HCT116 (cell line): ENCODE measurements around the gene CD58. TPM values are rescaled to one million over a fixed set of nuclear protein-coding genes. Genes with fewer than 3 reads are reported as not detected.

Experiments
- ATAC-seq: fragments of 200-7000 bp; cut with Tn5 transposase; 2 replicates; pipeline ENCODE4 v1.9.1; 2020; ENCODE audit warnings: mild to moderate bottlenecking, moderate library complexity
- BruUV-seq: library from RNA; stranded (reverse); fragments of 400-500 nt; replicated peaks from 2 replicates; lab custom pipeline; 2021; lab: Mats Ljungman, UMichigan
- CTCF ChIA-PET: fragments of 300-600 bp; sonication (Branson Sonifier 250); formaldehyde crosslinking; loops from one replicate; lab custom pipeline; 2021; ENCODE audit warnings: antibody characterized with exemption; lab: Charles Lee
- POLR2A ChIA-PET: fragments of 300-600, 350-600 bp; sonication (Branson Sonifier 250); formaldehyde crosslinking; loops from one replicate; lab custom pipeline; 2021; ENCODE audit warnings: antibody characterized with exemption; lab: Charles Lee
- RAD21 ChIA-PET, 2 experiments: fragments of 300-600 bp; sonication (Branson Sonifier 250); formaldehyde crosslinking; loops; one replicate each; lab custom pipeline; 2023; ENCODE audit warnings: low total read pairs in 2 of 2; ENCODE audit not compliant: uncharacterized antibody in 2 of 2, unreplicated experiment in 2 of 2, low non-redundant PET in 1 of 2; lab: Charles Lee
- DNase-seq: peaks from one replicate; pipeline ENCODE4 v3.0.0-alpha.2; 2010; ENCODE audit warnings: low read depth, low spot score
- H2AFZ ChIP-seq: fragments of 200-600 bp; shearing (Covaris generic), sonication (generic); 2 replicates; pipeline ENCODE4 v1.6.1; 2017; ENCODE audit warnings: low read depth, mixed run types, mixed read lengths, antibody characterized with exemption, low read length; ENCODE audit not compliant: poor library complexity, severe bottlenecking
- H3K27ac ChIP-seq: 2 replicates; pipeline ENCODE4 v1.5.1; 2012; ENCODE audit warnings: low read depth, low read length
- H3K27me3 ChIP-seq: fragments of 200-600 bp; sonication (generic); 2 replicates; pipeline ENCODE4 v1.6.1; 2016; ENCODE audit warnings: mixed run types, low read length, mixed read lengths; ENCODE audit not compliant: insufficient read depth
- H3K36me3 ChIP-seq, 2 experiments: fragments of 200-500 bp in 1 of 2; fragments of 200-600 bp in 1 of 2; sonication (Bioruptor generic) in 1 of 2; sonication (generic) in 1 of 2; 2 replicates each; pipeline versions ENCODE4 v1.5.1 to v1.6.1; 2014 to 2016; ENCODE audit warnings: low read length in 2 of 2, inconsistent platforms in 1 of 2, mixed read lengths in 1 of 2, mixed run types in 1 of 2; ENCODE audit not compliant: insufficient read depth in 2 of 2, control insufficient read depth in 1 of 2
- H3K4me1 ChIP-seq, 2 experiments: fragments of 200-600 bp in 1 of 2; sonication (generic) in 1 of 2; 2 replicates each; pipeline versions ENCODE4 v1.5.1 to v1.6.1; 2012 to 2017; ENCODE audit warnings: low read length in 2 of 2, inconsistent platforms in 1 of 2, mild to moderate bottlenecking in 1 of 2, mixed read lengths in 1 of 2, mixed run types in 1 of 2, moderate library complexity in 1 of 2; ENCODE audit not compliant: insufficient read depth in 2 of 2, control insufficient read depth in 1 of 2
- H3K4me2 ChIP-seq: fragments of 200-600 bp; sonication (generic); 2 replicates; pipeline ENCODE4 v1.6.1; 2017; ENCODE audit warnings: mixed run types, low read length, mixed read lengths
- H3K4me3 ChIP-seq, 2 experiments: fragments of 200-600 bp in 1 of 2; sonication (generic) in 1 of 2; replicated peaks in 1 of 2; 2 replicates each; pipeline ENCODE4 v1.5.1; 2011 to 2016; ENCODE audit warnings: low read length in 2 of 2, control low read depth in 1 of 2, low read depth in 1 of 2, mild to moderate bottlenecking in 1 of 2, mixed read lengths in 1 of 2, mixed run types in 1 of 2
- H3K79me2 ChIP-seq: fragments of 200-600 bp; sonication (generic); 2 replicates; pipeline ENCODE4 v1.6.1; 2017; ENCODE audit warnings: mild to moderate bottlenecking, mixed run types, low read length, moderate library complexity, mixed read lengths; ENCODE audit not compliant: insufficient read depth
- H3K9ac ChIP-seq: fragments of 200-600 bp; sonication (generic); 2 replicates; pipeline ENCODE4 v1.6.1; 2016; ENCODE audit warnings: low read length, mixed read lengths
- H3K9me2 ChIP-seq: fragments of 200-600 bp; sonication (generic), shearing (Covaris generic); 2 replicates; pipeline ENCODE4 v1.6.1; 2017; ENCODE audit warnings: mixed run types, mild to moderate bottlenecking, moderate library complexity; ENCODE audit not compliant: insufficient read depth
- H3K9me3 ChIP-seq, 2 experiments: fragments of 200-500 bp in 1 of 2; fragments of 200-600 bp in 1 of 2; sonication (Bioruptor generic) in 1 of 2; sonication (generic) in 1 of 2; 2 replicates each; pipeline ENCODE4 v1.6.1; 2014 to 2017; ENCODE audit warnings: low read length in 2 of 2, mixed read lengths in 2 of 2, inconsistent platforms in 1 of 2, low read depth in 1 of 2, mild to moderate bottlenecking in 1 of 2, mixed run types in 1 of 2, moderate library complexity in 1 of 2; ENCODE audit not compliant: control insufficient read depth in 1 of 2, insufficient read depth in 1 of 2
- H4K20me1 ChIP-seq: fragments of 200-600 bp; sonication (generic), shearing (Covaris generic); 2 replicates; pipeline ENCODE4 v1.6.1; 2017; ENCODE audit warnings: mixed run types, mild to moderate bottlenecking, moderate library complexity; ENCODE audit not compliant: insufficient read depth
- CBX3 ChIP-seq: IDR thresholded peaks from 2 replicates; pipeline ENCODE4 v1.6.1; 2012; ENCODE audit warnings: low read depth
- EGR1 ChIP-seq: IDR thresholded peaks from 2 replicates; pipeline ENCODE4 v1.6.1; 2012; ENCODE audit warnings: low read depth
- ELF1 ChIP-seq: IDR thresholded peaks from 2 replicates; pipeline ENCODE4 v1.6.1; 2012; ENCODE audit warnings: low read depth, borderline replicate concordance
- EZH2phosphoT487 ChIP-seq: fragments of 200-600 bp; IDR thresholded peaks from 2 replicates; pipeline ENCODE4 v1.6.1; 2018; ENCODE audit warnings: antibody characterized with exemption, borderline replicate concordance
- FOSL1 ChIP-seq: IDR thresholded peaks from 2 replicates; pipeline ENCODE4 v1.6.1; 2012; ENCODE audit warnings: low read depth
- JUND ChIP-seq: IDR thresholded peaks from 2 replicates; pipeline ENCODE4 v1.6.1; 2012
- MAX ChIP-seq: IDR thresholded peaks from 2 replicates; pipeline ENCODE4 v1.6.1; 2012
- POLR2A ChIP-seq: IDR thresholded peaks from 2 replicates; pipeline ENCODE4 v1.7.0; 2011; ENCODE audit warnings: borderline replicate concordance; ENCODE audit not compliant: insufficient read depth, insufficient read length; ENCODE audit errors: extremely low read depth
- POLR2AphosphoS5 ChIP-seq: IDR thresholded peaks from 2 replicates; pipeline ENCODE4 v1.6.1; 2011; ENCODE audit warnings: mild to moderate bottlenecking, low read depth, low read length, moderate library complexity
- RAD21 ChIP-seq: IDR thresholded peaks from 2 replicates; pipeline ENCODE4 v1.6.1; 2012; ENCODE audit warnings: low read depth, mild to moderate bottlenecking
- REST ChIP-seq: IDR thresholded peaks from 2 replicates; pipeline ENCODE4 v1.6.1; 2012; ENCODE audit warnings: low read depth
- SIN3A ChIP-seq: IDR thresholded peaks from 2 replicates; pipeline ENCODE4 v1.6.1; 2012; ENCODE audit warnings: low read depth
- SP1 ChIP-seq: IDR thresholded peaks from 2 replicates; pipeline ENCODE4 v1.6.1; 2012; ENCODE audit warnings: low read depth
- SRF ChIP-seq: IDR thresholded peaks from 2 replicates; pipeline ENCODE4 v1.6.1; 2012; ENCODE audit warnings: low read depth
- ZFX ChIP-seq: fragments of 450-650 bp; IDR thresholded peaks from 2 replicates; pipeline ENCODE4 v1.6.1; 2017
- intact Hi-C: fragments of 100-400 bp; cut with micrococcal nuclease; formaldehyde crosslinking; loops from 2 replicates; pipeline ENCODE4 v1.10.0; 2022
- total RNA-seq: library from RNA; stranded (reverse); gene quantifications from one replicate; pipeline ENCODE4 v1.2.1, GENCODE V29; 2021; ENCODE audit not compliant: unreplicated experiment

The CD58 gene
- total RNA-seq, 1 experiment from 2014 or later: 18.0 TPM

DNA sequence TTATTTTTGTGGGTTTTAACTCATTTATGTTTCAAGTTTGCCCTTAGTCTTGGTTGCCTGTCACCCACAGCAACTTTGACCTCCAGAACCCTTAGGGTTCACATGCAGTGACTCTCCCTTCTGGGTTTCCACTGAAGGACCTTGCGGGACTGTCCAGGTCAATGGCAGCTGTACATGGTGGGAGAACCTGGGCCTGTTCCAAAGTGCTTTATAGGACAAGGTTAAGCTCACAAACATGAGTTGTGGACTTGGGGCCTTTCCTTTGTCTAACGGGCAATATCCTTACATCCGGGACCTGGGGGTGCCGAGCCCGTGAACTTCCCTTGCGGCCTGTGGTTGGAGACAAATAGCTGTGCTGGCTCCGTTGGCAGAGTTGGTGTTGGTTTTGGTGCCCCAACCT, 77.8 kb downstream of the CD58 start:
- H2AFZ ChIP-seq: no peak overlapping the region
- no TSS peak for BruUV-seq
- CTCF ChIA-PET: interaction anchor here (5.5 kb wide), 1 partner anchor 354 kb away, joined by 28 read pairs; no protein-coding TSS in a partner anchor
- DNase-seq (no peak), ATAC-seq (no peak)
- no peaks in the 10 kb centered on the region for H4K20me1 ChIP-seq
- TF ChIP-seq SP1 (no peak), POLR2A (no peak), JUND (no peak), SRF (no peak), EGR1 (no peak)
- POLR2A ChIA-PET: no interaction called here
- H3K79me2 ChIP-seq: no peaks in the 10 kb centered on the region
- no peak overlapping the region for H3K4me3 ChIP-seq
- H3K36me3 ChIP-seq: no peaks in the 10 kb centered on the region
- no peaks in the 10 kb centered on the region for H3K9me2 ChIP-seq
- H3K4me1 ChIP-seq: peaks cover 29 to 32% of the 10 kb centered on the region in 2 experiments
- H3K9ac ChIP-seq: no peak overlapping the region
- intact Hi-C loops: no loop called here
- no peaks in the 10 kb centered on the region for H3K9me3 ChIP-seq
- no peaks in the 10 kb centered on the region for H3K27me3 ChIP-seq
- no peak overlapping the region for H3K4me2 ChIP-seq
- RAD21 ChIA-PET: no interaction called here
- H3K27ac ChIP-seq: no peak overlapping the region

- Histone ChIP-seq H3K9ac (no peak overlapping the region), H3K9me2 (no peaks in the 10 kb centered on the region), H3K36me3 (no peaks in the 10 kb centered on the region), H3K79me2 (no peaks in the 10 kb centered on the region), H3K4me3 (no peak overlapping the region), H3K27me3 (no peaks in the 10 kb centered on the region), H4K20me1 (no peaks in the 10 kb centered on the region), H2AFZ (no peak overlapping the region), H3K4me1 (peaks cover 33 to 39% of the 10 kb centered on the region in 2 experiments)
- RAD21 ChIA-PET: no interaction called here
- ATAC-seq: no peak
- CTCF ChIA-PET: interaction anchor here (5.5 kb wide), 1 partner anchor 353 kb away, joined by 28 read pairs; no protein-coding TSS in a partner anchor
- BruUV-seq: no TSS peak
- TF ChIP-seq RAD21: no peak
- TF ChIP-seq ZFX: no peak
- no peak for TF ChIP-seq POLR2AphosphoS5
- no peak for TF ChIP-seq FOSL1
- TF ChIP-seq POLR2A: no peak
- TF ChIP-seq EZH2phosphoT487: no peak
- no peak for TF ChIP-seq REST
- no peak for TF ChIP-seq CBX3
- TF ChIP-seq ELF1: no peak
- no peak for TF ChIP-seq SRF
- no peak for TF ChIP-seq MAX
- TF ChIP-seq SIN3A: no peak
- TF ChIP-seq, all 23 proteins: peak for 0
- no peak for DNase-seq
- intact Hi-C loops: no loop called here
- Histone ChIP-seq H3K27ac (no peak overlapping the region), H3K4me2 (no peak overlapping the region), H3K9me3 (no peaks in the 10 kb centered on the region)
- POLR2A ChIA-PET: no interaction called here
Measured at GRCh38 chr1:116492358-116492811, 78.4 kb downstream of the CD58 start.
